Vagina (tissue), 2 donors: ENCODE results near the gene IZUMO4. TPM values are rescaled to one million over a fixed set of nuclear protein-coding genes. Genes with fewer than 3 reads are reported as not detected.

ENCODE experiments used
- DNase-seq, 2 donors: peaks; one replicate each; pipeline ENCODE4 v3.0.0-alpha.2; 2017; ENCODE audit errors: extremely low spot score in 2 of 2
- H3K27ac ChIP-seq: fragments of 200-600 bp; sonication (generic); one replicate; pipeline ENCODE4 v1.5.1; 2019
- H3K27me3 ChIP-seq: fragments of 200-600 bp; sonication (generic); one replicate; pipeline ENCODE4 v1.5.1; 2019
- H3K36me3 ChIP-seq, 2 donors: fragments of 200-600 bp; sonication (generic); one replicate each; pipeline ENCODE4 v1.5.1; 2017 to 2019
- H3K4me1 ChIP-seq: fragments of 200-600 bp; sonication (generic); one replicate; pipeline ENCODE4 v1.5.1; 2019
- H3K4me3 ChIP-seq, 2 donors: fragments of 200-600 bp; sonication (generic); 1 replicate in 1 of 2; 2 replicates in 1 of 2; pipeline ENCODE4 v1.5.1; 2016 to 2019
- H3K9me3 ChIP-seq: fragments of 200-600 bp; sonication (generic); one replicate; pipeline ENCODE4 v1.5.1; 2019
- POLR2A ChIP-seq, 2 donors: fragments of 450-650 bp; IDR thresholded peaks; one replicate each; pipeline ENCODE4 v1.6.1; 2017; ENCODE audit warnings: antibody characterized with exemption in 2 of 2, mild to moderate bottlenecking in 2 of 2, moderate library complexity in 2 of 2
- POLR2AphosphoS5 ChIP-seq, 2 donors: sonication (generic); formaldehyde crosslinking; IDR thresholded peaks; one replicate each; pipeline ENCODE4 v1.9.0; 2017; ENCODE audit warnings: antibody characterized with exemption in 2 of 2, mild to moderate bottlenecking in 2 of 2, low read depth in 1 of 2; ENCODE audit not compliant: insufficient read depth in 1 of 2
- intact Hi-C: fragments of 100-400 bp; cut with DNase I; formaldehyde crosslinking; loops from one replicate; pipeline ENCODE4 v1.15.1; 2023
- total RNA-seq: library from RNA; depleted of rRNA; stranded (reverse); fragments of >200 nt; gene quantifications from one replicate; pipeline ENCODE4 v1.2.3, GENCODE V29; 2016
- TF ChIP-seq, protein P1 (sequence below), 3 experiments: fragments of 450-650 bp in 2 of 3; fragments of 200-600 bp in 1 of 3; sonication (generic) in 1 of 3; IDR thresholded peaks; one replicate each; pipeline ENCODE4 v1.5.1; 2017 to 2019; ENCODE audit warnings: antibody characterized with exemption in 3 of 3, mild to moderate bottlenecking in 2 of 3, moderate library complexity in 2 of 3

The IZUMO4 gene
- total RNA-seq, 1 donor from 2014 or later = 7.9 TPM

DNA sequence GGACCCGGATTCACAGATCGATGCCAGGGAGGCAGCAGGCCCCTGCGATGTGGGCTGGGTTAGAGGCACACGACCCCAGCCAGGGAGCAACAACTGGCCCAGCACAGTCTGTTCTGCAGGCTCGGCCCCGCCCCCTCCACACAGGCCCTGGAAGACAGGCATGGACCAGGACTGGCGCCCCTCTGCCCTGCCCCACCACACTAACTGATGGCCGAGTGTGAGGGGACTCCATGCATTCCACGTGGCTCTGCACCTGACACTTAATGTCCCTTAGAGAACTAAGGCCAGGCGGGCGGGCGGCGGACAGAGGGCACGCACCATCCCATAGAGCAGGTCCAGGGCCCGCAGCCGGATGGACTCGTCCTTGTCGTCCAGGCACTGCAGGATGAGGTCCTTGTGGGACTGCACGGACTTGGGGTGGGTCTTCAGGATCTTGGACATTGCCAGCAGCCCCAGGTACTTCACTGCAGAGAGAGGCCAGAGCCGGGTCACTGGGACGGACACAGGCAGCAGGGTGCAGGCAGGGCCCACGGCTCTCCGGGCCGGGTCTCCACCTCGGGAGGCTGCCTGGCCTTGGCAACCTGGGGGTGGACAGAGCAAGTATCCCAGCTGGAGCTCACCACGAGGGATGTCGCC lies 24.8 kb downstream of the IZUMO4 start:
- Histone ChIP-seq H3K27ac (no peak overlapping the region), H3K4me3 (no peak overlapping the region), H3K27me3 (no peaks in the 10 kb centered on the region), H3K4me1 (no peaks in the 10 kb centered on the region), H3K9me3 (no peaks in the 10 kb centered on the region), H3K36me3 (peaks cover 0 to 90% of the 10 kb centered on the region in 2 donors)
- intact Hi-C loops = no loop called here
- no peak for DNase-seq
- TF ChIP-seq POLR2A (IDR thresholded peaks at IDR 0.05) (no peak), POLR2AphosphoS5 (IDR thresholded peaks at IDR 0.05; ENCODE audit: insufficient read depth in 1 of 2, low read depth in 1 of 2) (no peak)
- TF ChIP-seq, protein P1, sequence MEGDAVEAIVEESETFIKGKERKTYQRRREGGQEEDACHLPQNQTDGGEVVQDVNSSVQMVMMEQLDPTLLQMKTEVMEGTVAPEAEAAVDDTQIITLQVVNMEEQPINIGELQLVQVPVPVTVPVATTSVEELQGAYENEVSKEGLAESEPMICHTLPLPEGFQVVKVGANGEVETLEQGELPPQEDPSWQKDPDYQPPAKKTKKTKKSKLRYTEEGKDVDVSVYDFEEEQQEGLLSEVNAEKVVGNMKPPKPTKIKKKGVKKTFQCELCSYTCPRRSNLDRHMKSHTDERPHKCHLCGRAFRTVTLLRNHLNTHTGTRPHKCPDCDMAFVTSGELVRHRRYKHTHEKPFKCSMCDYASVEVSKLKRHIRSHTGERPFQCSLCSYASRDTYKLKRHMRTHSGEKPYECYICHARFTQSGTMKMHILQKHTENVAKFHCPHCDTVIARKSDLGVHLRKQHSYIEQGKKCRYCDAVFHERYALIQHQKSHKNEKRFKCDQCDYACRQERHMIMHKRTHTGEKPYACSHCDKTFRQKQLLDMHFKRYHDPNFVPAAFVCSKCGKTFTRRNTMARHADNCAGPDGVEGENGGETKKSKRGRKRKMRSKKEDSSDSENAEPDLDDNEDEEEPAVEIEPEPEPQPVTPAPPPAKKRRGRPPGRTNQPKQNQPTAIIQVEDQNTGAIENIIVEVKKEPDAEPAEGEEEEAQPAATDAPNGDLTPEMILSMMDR (IDR thresholded peaks at IDR 0.05) = no peak

DNA sequence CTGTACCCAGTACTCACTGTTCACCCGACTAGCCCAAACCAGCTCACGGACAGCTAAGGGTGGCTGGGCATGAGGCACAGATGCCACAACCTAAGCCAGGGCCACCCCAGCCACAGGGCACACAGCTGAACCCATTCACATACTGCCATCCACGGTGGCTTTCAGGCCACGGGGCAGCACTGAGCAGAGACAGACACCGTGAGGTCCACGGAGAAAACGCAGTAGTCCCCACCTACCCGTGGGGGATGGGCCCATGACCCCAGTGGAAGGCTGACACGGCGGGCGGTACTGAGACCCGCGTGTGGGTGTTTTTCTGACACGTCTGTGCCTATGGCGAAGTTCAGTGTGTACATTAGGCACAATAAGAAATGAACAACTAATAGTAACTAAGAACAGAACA lies 25.5 kb downstream of the IZUMO4 start:
- DNase-seq = no peak
- Histone ChIP-seq H3K27me3 (no peaks in the 10 kb centered on the region), H3K4me3 (no peak overlapping the region), H3K27ac (no peak overlapping the region), H3K36me3 (peaks cover 0 to 89% of the 10 kb centered on the region in 2 donors), H3K4me1 (no peaks in the 10 kb centered on the region), H3K9me3 (no peaks in the 10 kb centered on the region)
- intact Hi-C loops = no loop called here
- TF ChIP-seq, protein P1 (IDR thresholded peaks at IDR 0.05) = no peak
- TF ChIP-seq POLR2AphosphoS5 (IDR thresholded peaks at IDR 0.05; ENCODE audit: insufficient read depth in 1 of 2, low read depth in 1 of 2) = no peak
- no peak for TF ChIP-seq POLR2A (IDR thresholded peaks at IDR 0.05)

DNA sequence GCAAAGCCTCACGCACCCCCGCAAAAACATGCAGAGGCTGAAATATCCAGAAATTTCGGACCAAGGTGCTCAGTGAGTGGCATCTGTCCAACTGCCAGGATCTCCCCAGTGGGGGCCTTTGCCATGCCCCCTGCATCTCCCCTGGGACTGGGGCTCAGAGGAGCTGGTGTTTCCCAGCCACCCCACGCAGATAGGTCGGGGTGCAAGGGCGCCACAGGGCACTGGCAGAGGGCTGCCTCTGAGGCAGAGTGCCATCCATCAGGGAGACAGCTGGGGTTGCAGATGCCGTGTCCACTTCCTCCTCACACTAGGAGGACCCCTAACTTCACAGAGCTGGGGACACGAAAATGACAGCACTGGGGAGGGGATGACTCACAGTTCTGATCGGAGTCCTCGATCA lies 26.3 kb downstream of the IZUMO4 start:
- H3K4me3 ChIP-seq = no peak overlapping the region

DNA sequence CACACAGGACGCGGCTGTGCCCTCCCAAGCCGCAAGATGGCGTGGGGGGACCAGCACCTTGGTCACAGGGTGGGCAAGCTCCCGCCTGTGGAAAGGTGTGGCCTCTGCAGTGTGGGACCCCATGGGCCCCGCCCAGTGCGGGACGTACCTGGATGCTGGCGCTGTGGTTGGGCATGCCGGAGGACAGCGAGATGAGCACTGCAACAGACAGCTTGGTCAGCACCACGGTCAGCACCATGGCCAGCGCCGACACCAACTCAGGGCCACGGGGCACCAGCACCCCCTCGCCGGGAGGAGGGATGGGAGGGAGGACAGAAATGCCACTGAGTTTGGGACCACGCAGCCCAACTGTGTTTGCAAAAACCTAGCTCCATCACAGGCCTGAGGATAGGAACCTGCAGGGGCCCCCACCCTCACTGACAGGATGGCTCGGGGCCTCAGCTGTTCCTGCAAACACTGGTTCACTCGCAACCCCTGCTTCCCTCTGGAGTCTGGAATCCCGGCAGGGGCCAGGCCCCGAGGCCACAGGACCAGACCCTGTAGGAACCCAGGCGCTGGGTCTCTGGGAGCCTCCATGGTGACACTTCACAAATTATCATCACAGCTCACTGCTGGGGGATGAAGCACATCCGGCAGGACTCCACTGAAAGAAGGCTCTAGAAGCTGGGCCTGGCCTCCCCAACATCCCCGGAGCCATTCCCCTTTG lies 27.1 kb downstream of the IZUMO4 start:
- DNase-seq = no peak
- no peaks in the 10 kb centered on the region for H3K9me3 ChIP-seq
- no peaks in the 10 kb centered on the region for H3K27me3 ChIP-seq
- TF ChIP-seq POLR2AphosphoS5 (IDR thresholded peaks at IDR 0.05; ENCODE audit: insufficient read depth in 1 of 2, low read depth in 1 of 2) = no peak
- TF ChIP-seq, protein P1 (IDR thresholded peaks at IDR 0.05) = no peak
- TF ChIP-seq POLR2A (IDR thresholded peaks at IDR 0.05) = no peak
- intact Hi-C loops = no loop called here
- no peak overlapping the region for H3K4me3 ChIP-seq
- peaks cover 0 to 81% of the 10 kb centered on the region in 2 donors for H3K36me3 ChIP-seq
- H3K27ac ChIP-seq = no peak overlapping the region
- no peaks in the 10 kb centered on the region for H3K4me1 ChIP-seq

More for the DNA sequence above, 26.3 kb downstream of the IZUMO4 start:
- intact Hi-C loops = no loop called here
- H3K27ac ChIP-seq = no peak overlapping the region
- no peaks in the 10 kb centered on the region for H3K27me3 ChIP-seq
- DNase-seq = no peak
- peaks cover 0 to 89% of the 10 kb centered on the region in 2 donors for H3K36me3 ChIP-seq
- no peaks in the 10 kb centered on the region for H3K9me3 ChIP-seq
- TF ChIP-seq POLR2A (IDR thresholded peaks at IDR 0.05) (no peak), POLR2AphosphoS5 (IDR thresholded peaks at IDR 0.05; ENCODE audit: insufficient read depth in 1 of 2, low read depth in 1 of 2) (no peak)
- TF ChIP-seq, protein P1 (IDR thresholded peaks at IDR 0.05) = no peak
- no peaks in the 10 kb centered on the region for H3K4me1 ChIP-seq
